ENCODE results near the gene RASSF6.

DNA sequence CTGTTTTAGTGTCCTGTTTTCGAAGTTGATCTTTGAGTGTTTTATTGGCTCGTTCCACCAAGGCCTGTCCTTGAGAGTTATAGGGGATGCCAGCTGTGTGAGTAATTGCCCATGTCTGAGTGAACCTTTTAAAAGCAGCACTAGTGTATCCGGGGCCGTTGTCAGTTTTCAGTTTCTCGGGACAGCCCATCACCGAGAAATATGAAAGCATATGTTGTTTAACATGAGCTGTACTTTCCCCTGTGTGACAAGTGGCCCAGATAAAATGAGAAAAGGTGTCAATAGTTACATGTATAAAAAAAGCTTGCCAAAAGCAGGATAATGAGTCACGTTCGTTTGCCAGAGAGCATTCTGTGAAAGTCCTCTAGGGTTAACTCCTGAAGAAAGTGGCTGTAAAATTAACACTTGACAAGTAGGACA, 48.6 kb upstream of the RASSF6 start:
- TF ChIP-seq POLR2A (IDR thresholded peaks at IDR 0.05), result no peak
- no peak for TF ChIP-seq CTCF (IDR thresholded peaks at IDR 0.05)

All from heart left ventricle (tissue), 13 donors.